ENCODE measurements around the gene AS3MT.
"Not testable (repeated sequence)": the region's sequence is repeated elsewhere in the genome, so short reads cannot be mapped to it uniquely, and the experiment has no call there.

The AS3MT gene

DNA sequence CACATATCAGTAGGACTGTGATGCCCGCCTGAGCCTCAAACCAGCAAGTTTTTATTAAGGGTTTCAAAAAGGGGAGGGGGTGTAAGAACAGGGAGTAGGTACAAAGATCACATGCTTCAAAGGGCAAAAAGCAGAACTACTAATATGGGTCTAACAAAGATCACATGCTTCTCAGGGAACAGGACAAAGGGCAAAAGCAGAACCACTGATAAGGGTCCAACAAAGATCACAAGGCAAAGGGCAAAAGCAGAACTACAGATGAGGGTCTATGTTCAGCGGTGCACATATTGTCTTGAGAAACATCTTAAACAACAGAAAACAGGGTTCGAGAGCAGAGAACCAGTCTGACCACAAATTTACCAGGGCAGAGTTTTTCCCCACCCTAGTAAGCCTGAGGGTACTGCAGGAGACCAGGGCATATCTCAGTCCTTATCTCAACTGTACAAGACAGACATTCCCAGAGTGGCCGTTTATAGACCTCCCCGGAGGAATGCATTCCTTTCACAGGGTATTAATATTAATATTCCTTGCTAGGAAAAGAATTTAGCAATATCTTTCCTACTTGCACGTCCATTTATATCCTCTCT lies 25.0 kb upstream of the AS3MT start:
- H3K27me3 Mint-ChIP-seq, H3K27ac Mint-ChIP-seq, H3K36me3 Mint-ChIP-seq, H3K9me3 Mint-ChIP-seq, H3K4me3 Mint-ChIP-seq, H3K4me1 Mint-ChIP-seq: not testable (repeated sequence)

GRCh38 chr10:102845352-102845902 lies 23.8 kb upstream of the AS3MT start:
- Mint-ChIP-seq H3K4me3 (no peak overlapping the region), H3K27me3 (no peaks in the 10 kb centered on the region), H3K9me3 (no peaks in the 10 kb centered on the region), H3K27ac (no peak overlapping the region), H3K4me1 (no peaks in the 10 kb centered on the region), H3K36me3 (peaks cover 2% of the 10 kb centered on the region)

DNA sequence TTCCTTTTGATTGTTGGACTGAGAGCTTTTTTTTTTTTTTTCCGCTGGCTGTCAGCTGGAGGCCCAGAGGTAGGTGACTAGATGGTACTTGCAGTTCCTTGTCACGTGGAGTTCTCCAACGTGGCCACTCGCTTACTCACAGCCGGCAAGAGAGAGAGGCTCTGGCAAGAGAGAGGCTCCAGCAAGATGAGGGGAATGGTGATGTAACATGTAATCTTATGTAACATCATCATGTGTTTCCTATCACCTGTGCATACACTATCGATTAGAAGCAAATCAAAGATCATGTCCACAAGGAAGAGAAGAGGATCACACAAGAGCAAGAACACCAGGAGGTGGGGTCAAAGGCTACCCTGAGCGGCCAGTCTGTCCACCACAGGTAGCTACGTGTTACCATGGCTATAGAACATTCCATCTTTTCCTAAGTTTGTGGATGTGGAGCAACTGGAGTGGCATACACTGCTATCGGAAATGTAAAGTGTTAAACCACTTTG lies 19.2 kb upstream of the AS3MT start:
- Mint-ChIP-seq H3K36me3 (no peaks in the 10 kb centered on the region), H3K27ac (no peak overlapping the region), H3K27me3 (no peaks in the 10 kb centered on the region), H3K9me3 (no peaks in the 10 kb centered on the region), H3K4me3 (no peak overlapping the region), H3K4me1 (peaks cover 9% of the 10 kb centered on the region)

DNA sequence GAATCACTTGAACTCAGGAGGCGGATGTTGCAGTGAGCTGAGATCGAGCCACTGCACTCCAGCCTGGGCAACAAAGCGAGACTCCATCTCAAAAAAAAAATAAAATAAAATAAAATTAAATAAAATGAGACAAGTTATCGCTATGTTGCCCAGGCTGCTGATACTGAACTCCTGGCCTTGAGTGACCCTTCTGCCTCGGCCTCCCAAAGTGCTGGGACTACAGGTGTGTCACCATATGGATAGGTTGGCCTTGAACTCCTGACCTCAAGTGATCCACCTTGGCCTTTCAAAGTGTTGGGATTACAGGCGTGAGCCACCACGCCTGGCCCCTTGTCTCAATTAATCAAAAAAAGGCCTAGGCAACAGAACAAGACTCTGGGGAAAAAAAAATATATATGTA lies 16.0 kb upstream of the AS3MT start:
- not testable (repeated sequence) for H3K36me3 Mint-ChIP-seq, H3K27me3 Mint-ChIP-seq, H3K4me3 Mint-ChIP-seq, H3K27ac Mint-ChIP-seq, H3K9me3 Mint-ChIP-seq
- peaks cover 26% of the 10 kb centered on the region for H3K4me1 Mint-ChIP-seq

DNA sequence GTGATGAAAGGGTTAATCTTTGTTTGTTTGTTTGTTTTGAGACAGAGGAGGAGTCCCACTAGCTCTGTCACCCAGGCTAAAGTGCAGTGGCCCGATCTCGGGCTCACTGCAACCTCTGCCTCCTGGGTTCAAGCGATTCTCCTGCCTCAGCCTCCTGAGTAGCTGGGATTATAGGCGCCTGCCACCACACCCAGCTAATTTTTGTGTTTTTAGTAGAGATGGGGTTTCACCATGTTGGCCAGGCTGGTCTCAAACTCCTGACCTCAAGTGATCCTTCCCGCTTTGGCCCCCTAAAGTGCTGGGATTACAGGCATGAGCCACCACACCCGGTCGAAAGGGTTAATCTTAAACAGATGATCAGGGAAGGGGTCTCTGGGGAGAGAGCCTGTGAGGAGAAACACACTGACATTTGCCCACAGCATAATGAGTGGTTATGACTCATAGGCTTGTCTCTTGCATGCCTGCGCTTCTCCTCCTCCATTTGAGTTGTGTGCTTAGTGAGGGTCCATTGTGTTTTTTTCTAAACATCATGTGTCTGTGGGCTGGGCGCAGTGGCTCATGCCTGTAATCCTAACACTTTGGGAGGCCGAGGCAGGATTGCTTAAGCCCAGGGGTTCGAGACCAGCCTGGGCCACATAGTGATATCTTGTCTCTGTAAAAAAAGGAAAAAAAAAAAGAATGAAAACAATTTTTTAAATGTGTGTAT lies 13.4 kb upstream of the AS3MT start:
- not testable (repeated sequence) for H3K9me3 Mint-ChIP-seq, H3K27me3 Mint-ChIP-seq, H3K4me3 Mint-ChIP-seq, H3K36me3 Mint-ChIP-seq, H3K27ac Mint-ChIP-seq
- peaks cover 26% of the 10 kb centered on the region for H3K4me1 Mint-ChIP-seq

GRCh38 chr10:102856758-102857424 lies 12.4 kb upstream of the AS3MT start:
- no peaks in the 10 kb centered on the region for H3K9me3 Mint-ChIP-seq
- no peak overlapping the region for H3K4me3 Mint-ChIP-seq
- H3K27me3 Mint-ChIP-seq, result no peaks in the 10 kb centered on the region
- peaks cover 26% of the 10 kb centered on the region for H3K4me1 Mint-ChIP-seq
- H3K36me3 Mint-ChIP-seq, result peaks cover 9% of the 10 kb centered on the region
- H3K27ac Mint-ChIP-seq, result no peak overlapping the region

- Mint-ChIP-seq H3K4me3 (no peak overlapping the region), H3K27me3 (no peaks in the 10 kb centered on the region), H3K9me3 (no peaks in the 10 kb centered on the region), H3K27ac (no peak overlapping the region), H3K4me1 (peaks cover 17% of the 10 kb centered on the region), H3K36me3 (peaks cover 26% of the 10 kb centered on the region)
Observed at GRCh38 chr10:102859911-102860310, 9.4 kb upstream of the AS3MT start.

DNA sequence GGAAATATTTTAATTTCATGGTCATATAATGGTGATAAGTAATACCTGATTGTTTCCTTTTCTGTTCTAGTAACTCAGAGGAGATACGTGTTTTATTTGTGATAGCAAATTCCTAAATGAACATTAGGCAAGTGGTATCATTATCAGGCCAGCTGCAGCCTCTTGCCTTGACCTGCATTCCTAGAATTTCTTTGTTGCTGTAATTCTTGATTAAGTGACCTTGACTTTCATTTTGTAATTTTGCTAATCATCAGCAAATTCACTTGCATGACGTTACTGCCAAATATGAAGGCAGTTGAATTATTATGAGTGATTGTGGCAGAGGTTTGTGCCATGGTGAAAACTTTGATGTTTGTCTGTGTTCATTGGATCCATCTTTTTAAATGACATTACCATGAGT lies 5.6 kb upstream of the AS3MT start:
- H3K36me3 Mint-ChIP-seq, result peaks cover 29% of the 10 kb centered on the region
- no peaks in the 10 kb centered on the region for H3K9me3 Mint-ChIP-seq

GRCh38 chr10:102865620-102866019 lies 3.6 kb upstream of the AS3MT start:
- Mint-ChIP-seq H3K27ac (no peak overlapping the region), H3K4me1 (peaks cover 8% of the 10 kb centered on the region), H3K36me3 (peaks cover 22% of the 10 kb centered on the region), H3K9me3 (no peaks in the 10 kb centered on the region), H3K27me3 (peaks cover 16% of the 10 kb centered on the region), H3K4me3 (no peak overlapping the region)

More for the DNA sequence above, 5.6 kb upstream of the AS3MT start:
- H3K4me3 Mint-ChIP-seq, result no peak overlapping the region
- peaks cover 2% of the 10 kb centered on the region for H3K27me3 Mint-ChIP-seq
- H3K4me1 Mint-ChIP-seq, result peaks cover under 1% of the 10 kb centered on the region
- no peak overlapping the region for H3K27ac Mint-ChIP-seq

- peak overlapping the region; percentile 69 for H3K4me3 Mint-ChIP-seq
- H3K36me3 Mint-ChIP-seq, result peaks cover 10% of the 10 kb centered on the region
Observed at GRCh38 chr10:102868911-102869257, 386 bp upstream of the AS3MT start.

GRCh38 chr10:102870221-102870620 lies 951 bp downstream of the AS3MT start:
- Mint-ChIP-seq H3K4me1 (peaks cover 10% of the 10 kb centered on the region), H3K27me3 (peaks cover 20% of the 10 kb centered on the region), H3K9me3 (no peaks in the 10 kb centered on the region), H3K27ac (no peak overlapping the region), H3K36me3 (peaks cover 8% of the 10 kb centered on the region), H3K4me3 (peak overlapping the region; percentile 37)

More at GRCh38 chr10:102868911-102869257, 386 bp upstream of the AS3MT start:
- H3K4me1 Mint-ChIP-seq, result peaks cover 10% of the 10 kb centered on the region
- no peak overlapping the region for H3K27ac Mint-ChIP-seq
- H3K9me3 Mint-ChIP-seq, result no peaks in the 10 kb centered on the region
- peaks cover 20% of the 10 kb centered on the region for H3K27me3 Mint-ChIP-seq

DNA sequence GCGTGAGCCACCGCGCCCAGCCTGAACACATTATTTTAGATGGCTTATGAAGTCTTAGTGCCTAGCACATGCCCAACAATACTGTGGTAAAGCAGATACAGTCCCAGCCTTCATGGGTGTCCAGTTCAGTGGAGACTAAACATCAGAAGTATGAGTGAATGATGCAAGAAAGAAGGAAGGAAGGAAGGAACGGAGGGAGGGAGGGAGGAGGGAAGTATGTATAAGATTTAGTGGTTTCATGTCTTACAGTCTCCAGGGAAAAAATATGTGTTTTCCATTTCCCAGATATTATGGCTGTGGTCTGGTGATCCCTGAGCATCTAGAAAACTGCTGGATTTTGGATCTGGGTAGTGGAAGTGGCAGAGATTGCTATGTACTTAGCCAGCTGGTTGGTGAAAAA lies 2.9 kb downstream of the AS3MT start:
- Mint-ChIP-seq H3K27ac (no peak overlapping the region), H3K4me3 (no peak overlapping the region), H3K36me3 (peaks cover 7% of the 10 kb centered on the region), H3K9me3 (no peaks in the 10 kb centered on the region), H3K4me1 (peaks cover 10% of the 10 kb centered on the region), H3K27me3 (peaks cover 20% of the 10 kb centered on the region)

- no peak overlapping the region for H3K27ac Mint-ChIP-seq
- peaks cover 3% of the 10 kb centered on the region for H3K27me3 Mint-ChIP-seq
- no peaks in the 10 kb centered on the region for H3K4me1 Mint-ChIP-seq
- no peak overlapping the region for H3K4me3 Mint-ChIP-seq
- H3K9me3 Mint-ChIP-seq, result no peaks in the 10 kb centered on the region
- H3K36me3 Mint-ChIP-seq, result peaks cover 6% of the 10 kb centered on the region
Observed at GRCh38 chr10:102876747-102877153, 7.5 kb downstream of the AS3MT start.

GRCh38 chr10:102878629-102879028 lies 9.4 kb downstream of the AS3MT start:
- H3K27me3 Mint-ChIP-seq, result no peaks in the 10 kb centered on the region
- no peaks in the 10 kb centered on the region for H3K9me3 Mint-ChIP-seq
- no peaks in the 10 kb centered on the region for H3K4me1 Mint-ChIP-seq
- no peak overlapping the region for H3K4me3 Mint-ChIP-seq
- H3K27ac Mint-ChIP-seq, result no peak overlapping the region
- H3K36me3 Mint-ChIP-seq, result peaks cover 6% of the 10 kb centered on the region

- Mint-ChIP-seq H3K9me3 (no peaks in the 10 kb centered on the region), H3K36me3 (peaks cover 3% of the 10 kb centered on the region), H3K27ac (no peak overlapping the region), H3K27me3 (no peaks in the 10 kb centered on the region), H3K4me1 (no peaks in the 10 kb centered on the region), H3K4me3 (no peak overlapping the region)
Observed at GRCh38 chr10:102880256-102880655, 11.0 kb downstream of the AS3MT start.

DNA sequence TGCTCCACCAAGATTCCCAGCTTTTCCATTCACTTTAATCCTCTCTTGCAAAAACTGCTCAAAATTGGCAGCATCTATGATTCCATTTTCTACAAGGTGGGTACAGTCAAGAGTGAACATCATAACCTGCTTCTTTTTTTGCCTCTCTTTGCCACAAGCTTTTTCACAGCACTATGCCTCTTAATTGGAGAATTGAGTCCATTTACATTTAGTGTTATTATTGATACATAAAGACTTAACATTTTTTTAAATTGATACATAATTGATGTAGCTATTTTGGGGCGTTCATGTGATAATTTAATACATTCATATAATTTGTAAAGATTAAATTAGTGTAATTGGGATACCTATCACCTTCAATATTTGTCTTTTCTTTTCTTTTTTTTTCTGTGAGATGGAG lies 18.8 kb downstream of the AS3MT start:
- H3K27me3 Mint-ChIP-seq, result no peaks in the 10 kb centered on the region
- H3K4me1 Mint-ChIP-seq, result no peaks in the 10 kb centered on the region
- H3K27ac Mint-ChIP-seq, result no peak overlapping the region
- no peaks in the 10 kb centered on the region for H3K9me3 Mint-ChIP-seq
- no peak overlapping the region for H3K4me3 Mint-ChIP-seq
- H3K36me3 Mint-ChIP-seq, result peaks cover 9% of the 10 kb centered on the region

All from activated naive CD4-positive, alpha-beta T cell treated with anti-CD3 and anti-CD28 coated beads, Interleukin-2, amount 50 U/mL, for 24 hours (primary cell).